Measurements from ENCODE around the gene NLE1. TPM values are rescaled to one million over a fixed set of nuclear protein-coding genes. Genes with fewer than 3 reads are reported as not detected.

The NLE1 gene
- total and polyA plus RNA-seq, 2 of the 8 experiments (the other 6 are each of a cell fraction or from before 2014, with no cell fraction given), result 50.4 to 51.5 TPM

DNA sequence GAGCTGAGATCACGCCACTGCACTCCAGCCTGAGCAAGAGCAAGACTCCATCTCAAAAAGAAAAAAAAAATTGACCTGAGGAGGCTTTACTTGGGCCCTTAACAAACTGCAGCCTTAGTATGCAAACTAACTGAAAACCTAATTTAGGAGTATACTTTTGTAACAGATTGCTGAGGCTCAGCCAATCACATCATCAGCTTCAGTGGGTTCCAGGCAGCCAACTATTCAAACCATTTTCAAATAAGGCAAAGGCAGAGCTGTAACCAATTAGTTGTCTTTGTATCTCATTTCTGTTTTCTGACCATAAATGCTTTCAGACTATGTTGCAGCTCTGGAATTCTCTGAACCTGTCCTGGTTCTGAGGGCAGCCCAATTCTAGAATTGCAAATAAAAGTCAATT is 46.4 kb downstream of the NLE1 start:
- Histone ChIP-seq H2AK5ac (ENCODE audit: low read depth, low read length) (no peak overlapping the region), H3K4me3 (ENCODE audit: extremely low read depth in 1 of 4, insufficient read depth in 2 of 4, low read depth in 3 of 4, low read length in 4 of 4) (no peak overlapping the region), H2BK12ac (ENCODE audit: low read depth, low read length) (no peak overlapping the region), H3K23me2 (ENCODE audit: low read depth, low read length) (no peaks in the 10 kb centered on the region), H3K36me3 (ENCODE audit: control insufficient read depth in 2 of 4, insufficient read depth in 4 of 4, low read length in 3 of 4) (peaks cover 0 to 5% (median 4%) of the 10 kb centered on the region in 4 experiments; a peak in 4 of 8 replicates), H3K27ac (ENCODE audit: low read depth, low read length) (no peak overlapping the region), H3K79me1 (ENCODE audit: low read depth, low read length) (no peaks in the 10 kb centered on the region), H2BK20ac (ENCODE audit: low read length) (no peak overlapping the region), H3K27me3 (replicated peaks in 1 of 4; ENCODE audit: control insufficient read depth in 3 of 4, extremely low read depth in 1 of 4, insufficient read depth in 3 of 4, low read length in 3 of 4) (no peaks in the 10 kb centered on the region), H3K9ac (replicated peaks in 1 of 4; ENCODE audit: extremely low read depth in 1 of 4, low read depth in 3 of 4, low read length in 3 of 4) (no peak overlapping the region), H2BK5ac (ENCODE audit: low read depth, low read length) (no peak overlapping the region), H4K91ac (replicated peaks; ENCODE audit: insufficient read length, low read length) (no peak overlapping the region), H3K79me2 (ENCODE audit: control insufficient read depth in 1 of 2, insufficient read depth in 2 of 2, low read length in 2 of 2) (no peaks in the 10 kb centered on the region), H2BK120ac (replicated peaks; ENCODE audit: low read depth, low read length) (no peak overlapping the region), H3K9me3 (ENCODE audit: insufficient read depth in 2 of 2, low read depth in 1 of 2, low read length in 1 of 2) (no peaks in the 10 kb centered on the region), H3K23ac (ENCODE audit: insufficient read length) (no peak overlapping the region), H3K18ac (ENCODE audit: extremely low read depth, low read length) (no peak overlapping the region), H4K8ac (ENCODE audit: extremely low read depth, insufficient read depth, low read length) (no peak overlapping the region), H3K4me2 (ENCODE audit: insufficient read depth in 1 of 2, low read depth in 2 of 2, low read length in 2 of 2) (no peak overlapping the region), H4K5ac (ENCODE audit: insufficient read length, low read depth, low read length) (no peak overlapping the region), H3K56ac (replicated peaks; ENCODE audit: insufficient read length, low read depth, low read length) (no peak overlapping the region), H2BK15ac (ENCODE audit: low read length) (no peak overlapping the region), H3K14ac (ENCODE audit: insufficient read length) (no peak overlapping the region), H2AFZ (ENCODE audit: low read length) (no peak overlapping the region), H3K4ac (replicated peaks; ENCODE audit: insufficient read length, low read depth, low read length) (no peak overlapping the region), H4K20me1 (replicated peaks in 1 of 2; ENCODE audit: control insufficient read depth in 1 of 2, insufficient read depth in 2 of 2, low read length in 2 of 2) (no peaks in the 10 kb centered on the region), H3K4me1 (replicated peaks in 1 of 4; ENCODE audit: control insufficient read depth in 3 of 4, insufficient read depth in 4 of 4, low read length in 3 of 4) (peaks cover 0 to 2% (median 0%) of the 10 kb centered on the region in 4 experiments; a peak in 1 of 7 replicates)
- TF ChIP-seq PHF8 (conservative IDR thresholded peaks at IDR 0.05; ENCODE audit: low read depth, low read length) (no peak), CHD1 (IDR thresholded peaks at IDR 0.05; ENCODE audit: low read depth, low read length) (no peak), EZH2 (IDR thresholded peaks at IDR 0.05; ENCODE audit: low read depth, low read length, severe bottlenecking) (no peak), NRF1 (IDR thresholded peaks at IDR 0.05; ENCODE audit: low read depth, low read length) (no peak), CREB1 (IDR thresholded peaks at IDR 0.05) (no peak), POU5F1 (IDR thresholded peaks at IDR 0.05; ENCODE audit: low read depth, low read length) (no peak), RXRA (IDR thresholded peaks at IDR 0.05; ENCODE audit: insufficient read depth, low read depth, low read length) (no peak), MAFK (IDR thresholded peaks at IDR 0.05; ENCODE audit: low read depth, low read length) (no peak)
- no peak for FAIRE-seq
- ChIA-PET CTCF (ENCODE audit: partially characterized antibody) (interaction anchor here (1.0 to 4.7 kb wide), 3 partner anchors 10 to 33 kb away, joined by 3 to 26 read pairs (median 9); partner anchors contain the start of genes FNDC8 and RAD51D), POLR2A (ENCODE audit: partially characterized antibody) (interaction anchor here (0.6 to 2.4 kb wide), 7 partner anchors 9 to 184 kb away, joined by 3 to 7 read pairs (median 5); partner anchors contain the start of gene RAD51D)
- 83% methylated on average over 1 of the region's 1 CpG; no CpG with 5 or more reads in 1 of the 2 experiments for WGBS, 2 experiments (ENCODE audit: extremely low coverage in 1 of 2, insufficient coverage in 1 of 2, insufficient read length in 1 of 2, insufficient replicate concordance in 2 of 2, low coverage in 1 of 2, low lambda C conversion rate in 2 of 2, missing lambda C conversion rate in 1 of 2)
- DNase-seq (ENCODE audit: low read depth in 1 of 2, low spot score in 2 of 2), result no peak
